ENCODE results near the gene SUPT20HL1.

DNA sequence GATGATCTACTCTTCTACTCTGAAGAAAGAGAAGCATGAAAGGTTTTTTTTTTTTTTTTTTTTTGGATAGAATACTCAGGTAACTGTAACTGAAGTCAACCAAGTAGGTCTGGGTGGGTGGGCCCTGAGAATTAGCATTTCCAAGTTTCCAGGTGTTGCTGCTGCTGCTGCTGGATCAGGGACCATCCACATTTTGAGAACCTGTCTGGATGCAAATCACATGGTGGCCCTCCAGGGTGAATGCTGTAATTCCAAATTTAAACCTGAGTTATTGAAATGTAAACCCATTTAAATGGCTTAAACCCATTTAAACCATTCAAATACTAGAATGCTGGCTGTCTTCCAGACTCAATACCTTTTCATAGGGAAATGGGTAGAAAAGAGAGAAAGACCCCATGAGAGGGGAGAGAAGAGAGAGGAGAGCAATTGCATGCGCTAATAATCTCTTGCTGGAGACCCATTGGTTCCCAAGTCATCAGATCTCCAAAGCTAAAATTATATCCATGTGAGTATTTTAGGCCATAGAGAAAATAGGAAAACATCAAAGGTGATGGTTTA lies 17.6 kb downstream of the SUPT20HL1 start:
- TF ChIP-seq POLR2A (IDR thresholded peaks at IDR 0.05; ENCODE audit: low read depth) = no peak
- TF ChIP-seq, protein P1, sequence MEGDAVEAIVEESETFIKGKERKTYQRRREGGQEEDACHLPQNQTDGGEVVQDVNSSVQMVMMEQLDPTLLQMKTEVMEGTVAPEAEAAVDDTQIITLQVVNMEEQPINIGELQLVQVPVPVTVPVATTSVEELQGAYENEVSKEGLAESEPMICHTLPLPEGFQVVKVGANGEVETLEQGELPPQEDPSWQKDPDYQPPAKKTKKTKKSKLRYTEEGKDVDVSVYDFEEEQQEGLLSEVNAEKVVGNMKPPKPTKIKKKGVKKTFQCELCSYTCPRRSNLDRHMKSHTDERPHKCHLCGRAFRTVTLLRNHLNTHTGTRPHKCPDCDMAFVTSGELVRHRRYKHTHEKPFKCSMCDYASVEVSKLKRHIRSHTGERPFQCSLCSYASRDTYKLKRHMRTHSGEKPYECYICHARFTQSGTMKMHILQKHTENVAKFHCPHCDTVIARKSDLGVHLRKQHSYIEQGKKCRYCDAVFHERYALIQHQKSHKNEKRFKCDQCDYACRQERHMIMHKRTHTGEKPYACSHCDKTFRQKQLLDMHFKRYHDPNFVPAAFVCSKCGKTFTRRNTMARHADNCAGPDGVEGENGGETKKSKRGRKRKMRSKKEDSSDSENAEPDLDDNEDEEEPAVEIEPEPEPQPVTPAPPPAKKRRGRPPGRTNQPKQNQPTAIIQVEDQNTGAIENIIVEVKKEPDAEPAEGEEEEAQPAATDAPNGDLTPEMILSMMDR (IDR thresholded peaks at IDR 0.05) = no peak
